GM23248 (cell line): ENCODE results near the gene WFDC8. TPM values are rescaled to one million over a fixed set of nuclear protein-coding genes. Genes with fewer than 3 reads are reported as not detected.

Source experiments
- DNase-seq: peaks from one replicate; pipeline ENCODE4 v3.0.0-alpha.2; 2015
- H2AFZ ChIP-seq: fragments of 200-600 bp; sonication (generic); 2 replicates; pipeline ENCODE4 v1.6.1; 2016; ENCODE audit warnings: antibody characterized with exemption
- H3F3A ChIP-seq: fragments of 200-600 bp; sonication (generic); 2 replicates; pipeline ENCODE4 v1.6.1; 2016; ENCODE audit warnings: mild to moderate bottlenecking, antibody characterized with exemption, mixed run types; ENCODE audit not compliant: insufficient read depth
- H3K27ac ChIP-seq: fragments of 200-600 bp; sonication (generic); 2 replicates; pipeline ENCODE4 v1.5.1; 2016; ENCODE audit warnings: mild to moderate bottlenecking
- H3K27me3 ChIP-seq: fragments of 200-600 bp; sonication (generic); replicated peaks from 2 replicates; pipeline ENCODE4 v1.6.1; 2016; ENCODE audit warnings: mild to moderate bottlenecking; ENCODE audit not compliant: insufficient read depth
- H3K36me3 ChIP-seq: fragments of 200-600 bp; sonication (generic); 2 replicates; pipeline ENCODE4 v1.6.1; 2016; ENCODE audit warnings: low read depth, mild to moderate bottlenecking
- H3K4me1 ChIP-seq: fragments of 200-600 bp; sonication (generic); 2 replicates; pipeline ENCODE4 v1.6.1; 2016; ENCODE audit warnings: mild to moderate bottlenecking; ENCODE audit not compliant: insufficient read depth
- H3K4me2 ChIP-seq: fragments of 200-600 bp; sonication (generic); one replicate; pipeline ENCODE4 v1.6.1; 2016; ENCODE audit warnings: mild to moderate bottlenecking; ENCODE audit not compliant: unreplicated experiment
- H3K4me3 ChIP-seq: fragments of 200-600 bp; sonication (generic); 2 replicates; pipeline ENCODE4 v1.5.1; 2016; ENCODE audit warnings: mild to moderate bottlenecking
- H3K79me2 ChIP-seq: fragments of 200-600 bp; sonication (generic); 2 replicates; pipeline ENCODE4 v1.6.1; 2016; ENCODE audit warnings: mild to moderate bottlenecking; ENCODE audit not compliant: insufficient read depth
- H3K9ac ChIP-seq: fragments of 200-600 bp; sonication (generic); 2 replicates; pipeline ENCODE4 v1.6.1; 2016; ENCODE audit warnings: mild to moderate bottlenecking
- H3K9me2 ChIP-seq: fragments of 200-600 bp; sonication (generic); 2 replicates; pipeline ENCODE4 v1.6.1; 2016; ENCODE audit warnings: mixed run types, mild to moderate bottlenecking, moderate library complexity; ENCODE audit not compliant: insufficient read depth
- H3K9me3 ChIP-seq: fragments of 200-600 bp; sonication (generic); one replicate; pipeline ENCODE4 v1.6.1; 2017; ENCODE audit warnings: low read depth
- H4K20me1 ChIP-seq: fragments of 200-600 bp; sonication (generic); 2 replicates; pipeline ENCODE4 v1.6.0; 2016; ENCODE audit not compliant: insufficient read depth
- EZH2 ChIP-seq: fragments of 200-600 bp; sonication (generic); IDR thresholded peaks from 2 replicates; pipeline ENCODE4 v1.6.1; 2018; ENCODE audit warnings: antibody characterized with exemption, mild to moderate bottlenecking; ENCODE audit not compliant: insufficient read depth, poor library complexity, severe bottlenecking
- EZH2phosphoT487 ChIP-seq: fragments of 200-600 bp; sonication (generic); IDR thresholded peaks from 2 replicates; pipeline ENCODE4 v1.6.1; 2018; ENCODE audit warnings: antibody characterized with exemption, moderate library complexity, mild to moderate bottlenecking, low read depth; ENCODE audit not compliant: insufficient read depth
- WGBS, 2 experiments: methylation state at CpG; one replicate each; pipeline ENCODE4 v1.1.6; 2015 to 2017; ENCODE audit warnings: low lambda C conversion rate in 2 of 2, low coverage in 1 of 2; ENCODE audit errors: missing lambda C conversion rate in 2 of 2; 5-methylcytosine and 5-hydroxymethylcytosine counted together
- in situ Hi-C: fragments of 300-500 bp; cut with MboI; formaldehyde crosslinking; loops from 2 replicates; pipeline ENCODE4 v1.15.0; 2020
- polyA plus RNA-seq: library from polyadenylated mRNA; unstranded; fragments of >200 nt; fragmentation: Nextera tagmentation; extraction: Ambion mirVana; gene quantifications from 2 replicates; pipeline ENCODE4 v1.2.1, GENCODE V29; 2016
- total RNA-seq: library from RNA; depleted of rRNA; stranded (reverse); fragments of >200 nt; shearing (Covaris generic); gene quantifications from 2 replicates; pipeline ENCODE4 v1.2.3, GENCODE V29; 2014

Gene WFDC8
- total and polyA plus RNA-seq, 2 experiments from 2014 or later: not detected

DNA sequence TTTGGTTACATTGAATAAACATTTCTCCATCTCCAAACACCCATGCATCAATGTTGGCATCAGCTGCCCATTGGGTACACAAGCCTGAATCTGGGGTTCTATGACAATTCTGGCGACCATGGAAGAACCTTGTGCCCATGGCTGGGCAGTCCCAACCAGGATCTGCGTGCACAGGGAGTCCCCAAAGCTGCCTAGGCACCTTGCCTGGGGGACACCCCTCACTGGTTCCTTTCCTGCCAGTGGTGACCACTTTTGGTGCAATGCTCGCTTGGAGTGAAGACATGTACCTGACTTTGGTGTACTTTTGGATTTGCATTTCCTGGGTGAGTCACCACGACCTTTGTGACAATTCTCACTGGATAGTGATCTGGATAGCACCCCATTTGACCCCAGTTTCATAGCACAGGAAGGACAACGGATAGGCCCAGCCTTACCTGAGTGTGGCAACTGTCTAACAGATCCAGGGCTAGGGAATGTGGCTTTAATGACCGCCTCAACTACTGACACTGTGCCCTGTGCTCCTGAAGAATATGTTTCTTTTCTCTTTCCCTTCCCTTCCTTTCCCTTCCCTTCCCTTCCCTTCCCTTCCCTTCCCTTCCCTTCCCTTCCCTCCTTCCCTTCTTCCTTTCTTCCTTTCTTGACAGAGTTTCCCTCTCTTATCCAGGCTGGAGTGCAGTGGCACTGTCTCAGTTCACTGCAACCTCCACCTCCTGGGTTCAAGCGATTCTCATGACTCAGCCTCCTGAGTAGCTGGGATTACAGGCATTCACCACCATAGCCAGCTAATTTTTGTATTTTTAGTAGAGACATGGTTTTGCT lies 70.8 kb downstream of the WFDC8 start:
- Histone ChIP-seq H4K20me1 (no peaks in the 10 kb centered on the region), H3K4me2 (no peak overlapping the region), H3F3A (no peaks in the 10 kb centered on the region), H3K79me2 (no peaks in the 10 kb centered on the region), H3K4me3 (no peak overlapping the region), H3K27ac (no peak overlapping the region), H3K27me3 (peaks cover 5% of the 10 kb centered on the region; the same call in 1 of the 2 replicates), H3K9ac (no peak overlapping the region), H3K9me2 (no peaks in the 10 kb centered on the region), H3K4me1 (no peaks in the 10 kb centered on the region), H2AFZ (no peak overlapping the region), H3K36me3 (no peaks in the 10 kb centered on the region), H3K9me3 (no peaks in the 10 kb centered on the region)
- TF ChIP-seq EZH2phosphoT487 (no peak), EZH2 (no peak)
- 39 to 47% methylated on average over 7 of the region's 7 CpGs for WGBS, 2 experiments
- in situ Hi-C loops: no loop called here
- no peak for DNase-seq

DNA sequence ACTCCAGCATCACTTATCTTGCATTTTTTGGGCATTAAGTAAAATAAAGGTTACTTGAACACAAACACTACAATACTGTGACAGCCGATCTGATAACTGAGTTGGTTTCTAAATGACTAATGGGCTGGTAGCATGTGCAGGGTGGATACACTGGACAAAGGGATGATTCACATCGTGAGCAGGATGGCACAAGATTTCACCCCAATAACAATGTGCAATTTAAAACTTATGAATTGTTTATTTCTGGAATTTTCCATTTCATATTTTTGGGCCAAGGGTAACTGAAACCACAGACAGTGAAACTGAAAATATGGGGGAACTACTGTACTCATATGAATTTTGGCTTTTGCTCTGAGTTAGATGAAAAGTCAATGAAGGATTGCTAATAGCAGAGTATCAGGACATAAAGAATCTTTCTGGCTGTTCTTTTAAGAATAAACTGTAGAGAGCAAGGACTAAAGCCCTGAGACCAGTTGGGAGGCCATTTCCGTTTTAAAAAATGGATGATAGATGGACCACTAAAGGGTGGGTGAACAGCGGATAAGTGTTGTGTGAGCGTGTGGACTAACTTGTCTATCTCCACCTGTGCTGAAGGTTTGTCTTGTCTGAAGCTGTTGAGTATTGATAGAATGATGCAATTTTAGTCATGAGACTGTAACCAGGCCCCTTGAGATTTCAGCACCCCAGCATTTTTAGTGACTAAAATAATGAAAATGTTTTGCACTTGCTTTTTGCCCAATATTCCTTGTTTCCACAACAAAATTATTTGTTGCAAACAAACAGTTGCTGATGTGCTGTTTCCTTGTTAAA lies 71.9 kb downstream of the WFDC8 start:
- Histone ChIP-seq H2AFZ (no peak overlapping the region), H3K9me3 (no peaks in the 10 kb centered on the region), H3K27ac (no peak overlapping the region), H3F3A (no peaks in the 10 kb centered on the region), H3K27me3 (peaks cover 11% of the 10 kb centered on the region; the same call in 1 of the 2 replicates), H3K36me3 (no peaks in the 10 kb centered on the region), H3K79me2 (no peaks in the 10 kb centered on the region), H3K4me1 (no peaks in the 10 kb centered on the region), H3K9me2 (no peaks in the 10 kb centered on the region), H3K9ac (no peak overlapping the region), H3K4me2 (no peak overlapping the region), H3K4me3 (no peak overlapping the region), H4K20me1 (no peaks in the 10 kb centered on the region)
- TF ChIP-seq EZH2phosphoT487 (no peak), EZH2 (no peak)
- DNase-seq: peak; percentile 29
- WGBS, 2 experiments: 58 to 60% methylated on average over 5 of the region's 5 CpGs
- in situ Hi-C loops: no loop called here

DNA sequence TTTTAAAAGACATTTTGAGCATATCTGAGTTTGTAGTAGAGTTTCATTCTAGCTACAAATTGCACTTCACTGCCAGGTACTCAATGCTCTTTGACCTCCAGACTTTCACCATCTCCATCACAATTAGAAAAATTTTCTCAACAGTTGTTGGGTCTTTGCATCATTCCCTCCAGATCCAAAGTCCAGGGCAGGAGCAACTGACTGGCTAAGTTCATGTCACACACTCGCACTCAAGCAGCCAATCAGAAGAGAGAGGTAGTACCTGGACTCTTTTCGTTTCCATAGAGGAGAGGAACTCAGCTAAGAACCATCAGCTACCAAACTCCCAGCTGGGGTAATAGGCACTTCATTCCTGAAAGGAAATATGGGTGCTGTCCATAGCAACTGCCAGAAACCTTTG lies 72.7 kb downstream of the WFDC8 start:
- Histone ChIP-seq H4K20me1 (no peaks in the 10 kb centered on the region), H3K9me3 (no peaks in the 10 kb centered on the region), H3K27me3 (peaks cover 15% of the 10 kb centered on the region; the same call in 1 of the 2 replicates), H3K4me1 (no peaks in the 10 kb centered on the region), H3K4me2 (no peak overlapping the region), H3K9me2 (no peaks in the 10 kb centered on the region), H3K36me3 (no peaks in the 10 kb centered on the region), H2AFZ (no peak overlapping the region), H3K4me3 (no peak overlapping the region), H3K27ac (no peak overlapping the region), H3K9ac (no peak overlapping the region), H3K79me2 (no peaks in the 10 kb centered on the region), H3F3A (no peaks in the 10 kb centered on the region)
- no peak for TF ChIP-seq EZH2
- TF ChIP-seq EZH2phosphoT487: no peak
- 73 to 81% methylated on average over 2 of the region's 2 CpGs for WGBS, 2 experiments
- DNase-seq: no peak
- in situ Hi-C loops: no loop called here

DNA sequence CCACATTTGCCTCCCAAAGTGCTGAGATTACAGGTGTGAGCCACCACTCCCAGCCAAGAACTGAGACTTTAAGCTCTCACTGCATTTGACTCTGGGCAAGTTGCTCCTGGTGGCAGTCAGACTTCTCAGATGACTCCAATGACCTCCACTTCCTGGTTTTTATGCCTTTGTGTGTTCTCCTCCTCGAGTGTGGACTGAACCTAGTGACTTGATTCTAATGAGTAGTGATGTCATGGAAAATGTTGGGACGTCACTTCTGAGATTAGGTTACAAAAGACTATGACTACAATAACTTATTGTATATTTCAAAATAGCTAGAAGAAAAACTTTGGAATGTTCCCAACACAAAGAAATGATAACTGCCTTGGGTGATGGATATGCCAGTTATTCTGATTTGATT lies 75.7 kb downstream of the WFDC8 start:
- in situ Hi-C loops: loop anchor here (5.0 kb wide), 1 partner anchor 49 kb away; no protein-coding TSS in a partner anchor
- DNase-seq: no peak
- Histone ChIP-seq H2AFZ (no peak overlapping the region), H3K36me3 (no peaks in the 10 kb centered on the region), H3F3A (no peaks in the 10 kb centered on the region), H3K9me2 (no peaks in the 10 kb centered on the region), H3K4me3 (no peak overlapping the region), H3K27ac (no peak overlapping the region), H3K4me1 (no peaks in the 10 kb centered on the region), H3K27me3 (peaks cover 21% of the 10 kb centered on the region; the same call in 1 of the 2 replicates), H3K9ac (no peak overlapping the region), H3K79me2 (no peaks in the 10 kb centered on the region), H3K9me3 (no peaks in the 10 kb centered on the region), H3K4me2 (no peak overlapping the region), H4K20me1 (no peaks in the 10 kb centered on the region)
- TF ChIP-seq EZH2 (no peak), EZH2phosphoT487 (no peak)
- 24 to 27% methylated on average over 2 of the region's 2 CpGs for whole genome bisulfite sequencing, 2 experiments
